HEK293T (cell line): ENCODE results near the gene CCM2L.

Source experiments
- CTCF ChIA-PET: fragments of 350-600 bp; formaldehyde crosslinking; extraction: SDS; loops from one replicate; lab custom pipeline; 2021; ENCODE audit warnings: antibody characterized with exemption, inconsistent platforms; lab: Yijun Ruan, JAX
- POLR2A ChIA-PET: fragments of 350-600 bp; formaldehyde crosslinking; extraction: SDS; loops from one replicate; lab custom pipeline; 2020; ENCODE audit warnings: antibody characterized with exemption, inconsistent platforms; lab: Yijun Ruan, JAX
- DNase-seq: peaks from one replicate; pipeline ENCODE4 v3.0.0; 2012; ENCODE audit warnings: mixed read lengths; ENCODE audit errors: extremely low spot score
- ARNT ChIP-seq: fragments of 450-650 bp; IDR thresholded peaks from 2 replicates; pipeline ENCODE4 v1.6.1; 2017; ENCODE audit warnings: mild to moderate bottlenecking
- BHLHE40 ChIP-seq: fragments of 450-650 bp; IDR thresholded peaks from 2 replicates; pipeline ENCODE4 v1.6.1; 2016; ENCODE audit warnings: mild to moderate bottlenecking, moderate library complexity, borderline replicate concordance
- CTBP1 ChIP-seq: fragments of 450-650 bp; IDR thresholded peaks from 2 replicates; pipeline ENCODE4 v1.6.1; 2016; ENCODE audit warnings: borderline replicate concordance
- ELF4 ChIP-seq: fragments of 450-650 bp; IDR thresholded peaks from 2 replicates; pipeline ENCODE4 v1.6.1; 2017; ENCODE audit warnings: antibody characterized with exemption
- FOXA1 ChIP-seq: fragments of 450-650 bp; IDR thresholded peaks from 2 replicates; pipeline ENCODE4 v1.6.1; 2016; ENCODE audit warnings: mild to moderate bottlenecking
- FOXK2 ChIP-seq: fragments of 450-650 bp; IDR thresholded peaks from 2 replicates; pipeline ENCODE4 v1.6.1; 2016; ENCODE audit warnings: mild to moderate bottlenecking
- FOXM1 ChIP-seq: fragments of 450-650 bp; IDR thresholded peaks from 2 replicates; pipeline ENCODE4 v1.6.1; 2017; ENCODE audit warnings: mild to moderate bottlenecking, borderline replicate concordance
- HDGF ChIP-seq: fragments of 450-650 bp; IDR thresholded peaks from 2 replicates; pipeline ENCODE4 v1.6.1; 2017; ENCODE audit warnings: antibody characterized with exemption, borderline replicate concordance
- L3MBTL2 ChIP-seq: fragments of 450-650 bp; conservative IDR thresholded peaks from 2 replicates; pipeline ENCODE4 v1.6.1; 2016; ENCODE audit warnings: mild to moderate bottlenecking
- LEF1 ChIP-seq: fragments of 450-650 bp; IDR thresholded peaks from 2 replicates; pipeline ENCODE4 v1.6.1; 2017; ENCODE audit warnings: mild to moderate bottlenecking, borderline replicate concordance
- NFRKB ChIP-seq: fragments of 450-650 bp; IDR thresholded peaks from 2 replicates; pipeline ENCODE4 v1.6.1; 2016; ENCODE audit warnings: mild to moderate bottlenecking, moderate library complexity
- PKNOX1 ChIP-seq: fragments of 450-650 bp; IDR thresholded peaks from 2 replicates; pipeline ENCODE4 v1.6.1; 2016
- SP1 ChIP-seq: fragments of 450-650 bp; IDR thresholded peaks from 2 replicates; pipeline ENCODE4 v1.6.1; 2017
- SUZ12 ChIP-seq: fragments of 450-650 bp; IDR thresholded peaks from 2 replicates; pipeline ENCODE4 v1.6.1; 2016; ENCODE audit warnings: mild to moderate bottlenecking
- TARDBP ChIP-seq: fragments of 450-650 bp; IDR thresholded peaks from 2 replicates; pipeline ENCODE4 v1.6.1; 2016
- ZNF384 ChIP-seq: fragments of 450-650 bp; IDR thresholded peaks from 2 replicates; pipeline ENCODE4 v1.6.1; 2016

Gene CCM2L

GRCh38 chr20:32021091-32021490, 10.9 kb downstream of the CCM2L start:
- CTCF ChIA-PET = no interaction called here
- TF ChIP-seq PKNOX1 = no peak
- TF ChIP-seq LEF1 = no peak
- TF ChIP-seq HDGF = no peak
- TF ChIP-seq SP1 = no peak
- no peak for TF ChIP-seq ZNF384
- no peak for TF ChIP-seq L3MBTL2
- POLR2A ChIA-PET = no interaction called here
- no peak for DNase-seq

GRCh38 chr20:32024683-32025295, 14.6 kb downstream of the CCM2L start:
- DNase-seq = no peak
- ChIA-PET CTCF (no interaction called here), POLR2A (no interaction called here)
- no peak for TF ChIP-seq ELF4
- no peak for TF ChIP-seq PKNOX1
- no peak for TF ChIP-seq BHLHE40
- no peak for TF ChIP-seq FOXM1
- no peak for TF ChIP-seq HDGF
- TF ChIP-seq NFRKB = no peak
- TF ChIP-seq SP1 = no peak
- TF ChIP-seq FOXK2 = no peak
- no peak for TF ChIP-seq SUZ12
- TF ChIP-seq LEF1 = no peak
- TF ChIP-seq CTBP1 = no peak
- no peak for TF ChIP-seq L3MBTL2
- no peak for TF ChIP-seq ARNT
- TF ChIP-seq TARDBP = no peak
- no peak for TF ChIP-seq ZNF384
- no peak for TF ChIP-seq FOXA1

- ChIA-PET CTCF (interaction anchor here (0.5 kb wide), 1 partner anchor 64 kb away, joined by 4 read pairs; no protein-coding TSS in a partner anchor), POLR2A (no interaction called here)
- no peak for DNase-seq
- TF ChIP-seq FOXA1 (no peak), ZNF384 (no peak), ELF4 (no peak), TARDBP (no peak), SP1 (no peak), ARNT (no peak), CTBP1 (no peak), L3MBTL2 (no peak), NFRKB (no peak), PKNOX1 (no peak), LEF1 (no peak), SUZ12 (no peak), HDGF (no peak), BHLHE40 (no peak), FOXM1 (no peak), FOXK2 (no peak)
Measured at GRCh38 chr20:32027643-32028042, 17.4 kb downstream of the CCM2L start.

- ChIA-PET CTCF (interaction anchor here (0.9 to 1.7 kb wide), 5 partner anchors 9 to 206 kb away, joined by 3 to 7 read pairs (median 4); no protein-coding TSS in a partner anchor), POLR2A (interaction anchor here (0.5 to 0.8 kb wide), 3 partner anchors 9 to 34 kb away, joined by 3 read pairs; no protein-coding TSS in a partner anchor)
- TF ChIP-seq L3MBTL2 (no peak), ZNF384 (no peak), FOXA1 (no peak), FOXK2 (no peak)
- DNase-seq = no peak
Measured at GRCh38 chr20:32028647-32029372, 18.6 kb downstream of the CCM2L start.

GRCh38 chr20:32029561-32029960, 19.3 kb downstream of the CCM2L start:
- DNase-seq = no peak
- ChIA-PET CTCF (interaction anchor here (0.9 to 1.7 kb wide), 5 partner anchors 10 to 207 kb away, joined by 3 to 7 read pairs (median 4); no protein-coding TSS in a partner anchor), POLR2A (interaction anchor here (0.5 to 0.6 kb wide), 2 partner anchors 9 to 33 kb away, joined by 3 read pairs; no protein-coding TSS in a partner anchor)
- TF ChIP-seq BHLHE40 (no peak), FOXM1 (no peak), LEF1 (no peak), PKNOX1 (no peak), CTBP1 (no peak), L3MBTL2 (no peak), SP1 (no peak), HDGF (no peak), ZNF384 (no peak), ARNT (no peak), TARDBP (no peak), NFRKB (no peak)
